ENCODE measurements around the gene DDX3X.

- TF ChIP-seq REST (IDR thresholded peaks at IDR 0.05; ENCODE audit: low read depth, low read length) = no peak
- no peak for TF ChIP-seq PBX3 (IDR thresholded peaks at IDR 0.05)
- no peak for TF ChIP-seq CTCF (IDR thresholded peaks at IDR 0.05)
- no peak for TF ChIP-seq TEAD4 (IDR thresholded peaks at IDR 0.05; ENCODE audit: borderline replicate concordance, insufficient read depth)
- TF ChIP-seq RFX5 (IDR thresholded peaks at IDR 0.05; ENCODE audit: low read length) = no peak
- TF ChIP-seq GABPA (IDR thresholded peaks at IDR 0.05; ENCODE audit: low read depth) = no peak
Measured at GRCh38 chrX:41329101-41329500, 4.9 kb upstream of the DDX3X start.
